ENCODE measurements around the gene GPR37L1. TPM values are rescaled to one million over a fixed set of nuclear protein-coding genes. Genes with fewer than 3 reads are reported as not detected.

Gene GPR37L1, protein sequence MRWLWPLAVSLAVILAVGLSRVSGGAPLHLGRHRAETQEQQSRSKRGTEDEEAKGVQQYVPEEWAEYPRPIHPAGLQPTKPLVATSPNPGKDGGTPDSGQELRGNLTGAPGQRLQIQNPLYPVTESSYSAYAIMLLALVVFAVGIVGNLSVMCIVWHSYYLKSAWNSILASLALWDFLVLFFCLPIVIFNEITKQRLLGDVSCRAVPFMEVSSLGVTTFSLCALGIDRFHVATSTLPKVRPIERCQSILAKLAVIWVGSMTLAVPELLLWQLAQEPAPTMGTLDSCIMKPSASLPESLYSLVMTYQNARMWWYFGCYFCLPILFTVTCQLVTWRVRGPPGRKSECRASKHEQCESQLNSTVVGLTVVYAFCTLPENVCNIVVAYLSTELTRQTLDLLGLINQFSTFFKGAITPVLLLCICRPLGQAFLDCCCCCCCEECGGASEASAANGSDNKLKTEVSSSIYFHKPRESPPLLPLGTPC
- under 1 TPM in 3 of 6 donors, not detected in 3; under 0.01 to 0.07 (median 0.03) TPM for total RNA-seq

DNA sequence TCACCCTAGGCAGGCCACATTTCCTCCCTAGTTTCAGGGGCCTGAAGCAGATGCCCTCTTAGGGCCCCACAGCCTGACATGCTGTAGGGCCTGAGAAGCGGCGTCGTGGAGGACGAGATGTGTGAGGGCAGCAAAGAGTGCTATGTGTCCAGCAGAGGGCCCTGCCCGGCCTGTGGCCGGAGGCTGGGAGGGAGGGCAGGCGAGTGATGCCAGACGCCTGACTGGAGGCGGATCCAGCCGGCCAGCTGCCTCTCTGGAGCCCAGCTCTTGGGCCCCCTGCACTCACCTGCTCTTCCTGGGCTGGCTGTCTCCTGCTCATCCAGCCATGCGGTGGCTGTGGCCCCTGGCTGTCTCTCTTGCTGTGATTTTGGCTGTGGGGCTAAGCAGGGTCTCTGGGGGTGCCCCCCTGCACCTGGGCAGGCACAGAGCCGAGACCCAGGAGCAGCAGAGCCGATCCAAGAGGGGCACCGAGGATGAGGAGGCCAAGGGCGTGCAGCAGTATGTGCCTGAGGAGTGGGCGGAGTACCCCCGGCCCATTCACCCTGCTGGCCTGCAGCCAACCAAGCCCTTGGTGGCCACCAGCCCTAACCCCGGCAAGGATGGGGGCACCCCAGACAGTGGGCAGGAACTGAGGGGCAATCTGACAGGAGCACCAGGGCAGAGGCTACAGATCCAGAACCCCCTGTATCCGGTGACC lies at the start of gene GPR37L1:
Gene GPR37L1 (plus strand): TSS at position 279 of the 697 bp plus-strand sequence. CDS start 47 bp downstream, at position 326.
- ATAC-seq (ENCODE audit: low FRiP score in 2 of 2) (peak; percentile 73 to 83), DNase-seq (peak; percentile 75 to 88)
- Histone ChIP-seq H3K9me3 (no peaks in the 10 kb centered on the region), H3K27ac (no peak within 1 kb of the TSS), H3K27me3 (no peaks in the 10 kb centered on the region), H3K4me3 (no peak within 1 kb of the TSS), H3K4me1 (peaks cover 0 to 4% (median 1%) of the 10 kb centered on the region in 4 donors), H3K36me3 (no peaks in the 10 kb centered on the region)
- TF ChIP-seq, protein P1, sequence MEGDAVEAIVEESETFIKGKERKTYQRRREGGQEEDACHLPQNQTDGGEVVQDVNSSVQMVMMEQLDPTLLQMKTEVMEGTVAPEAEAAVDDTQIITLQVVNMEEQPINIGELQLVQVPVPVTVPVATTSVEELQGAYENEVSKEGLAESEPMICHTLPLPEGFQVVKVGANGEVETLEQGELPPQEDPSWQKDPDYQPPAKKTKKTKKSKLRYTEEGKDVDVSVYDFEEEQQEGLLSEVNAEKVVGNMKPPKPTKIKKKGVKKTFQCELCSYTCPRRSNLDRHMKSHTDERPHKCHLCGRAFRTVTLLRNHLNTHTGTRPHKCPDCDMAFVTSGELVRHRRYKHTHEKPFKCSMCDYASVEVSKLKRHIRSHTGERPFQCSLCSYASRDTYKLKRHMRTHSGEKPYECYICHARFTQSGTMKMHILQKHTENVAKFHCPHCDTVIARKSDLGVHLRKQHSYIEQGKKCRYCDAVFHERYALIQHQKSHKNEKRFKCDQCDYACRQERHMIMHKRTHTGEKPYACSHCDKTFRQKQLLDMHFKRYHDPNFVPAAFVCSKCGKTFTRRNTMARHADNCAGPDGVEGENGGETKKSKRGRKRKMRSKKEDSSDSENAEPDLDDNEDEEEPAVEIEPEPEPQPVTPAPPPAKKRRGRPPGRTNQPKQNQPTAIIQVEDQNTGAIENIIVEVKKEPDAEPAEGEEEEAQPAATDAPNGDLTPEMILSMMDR (IDR thresholded peaks at IDR 0.05): peak; percentile 32 to 74 (median 41)
- TF ChIP-seq POLR2A (IDR thresholded peaks at IDR 0.05): no peak
- no peak for TF ChIP-seq POLR2AphosphoS5 (IDR thresholded peaks at IDR 0.05)
- no peak for TF ChIP-seq EP300 (IDR thresholded peaks at IDR 0.05)
- WGBS, 2 donors: 57 to 62% methylated on average over 14 to 19 of the region's 19 CpGs

DNA sequence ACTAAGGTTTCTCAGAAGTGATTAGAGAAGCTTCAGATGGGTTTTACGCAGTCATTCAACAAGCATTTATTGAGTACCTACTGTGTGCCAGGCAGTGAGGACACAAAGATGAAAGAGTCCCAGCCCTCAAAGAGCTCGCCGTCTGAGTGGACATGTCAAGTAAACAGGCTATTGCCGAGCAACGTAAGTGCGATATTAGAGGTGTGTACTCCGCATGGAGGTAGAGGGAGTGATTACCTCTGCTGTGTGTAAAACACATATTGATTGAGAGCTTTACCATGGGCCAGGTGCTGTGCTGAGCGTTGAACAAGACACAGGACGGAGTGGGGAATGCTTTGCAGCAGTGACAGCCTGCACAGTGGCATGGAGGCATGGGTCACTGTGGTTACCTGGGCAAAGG lies 49.5 kb upstream of the GPR37L1 start:
- H3K4me3 ChIP-seq: no peak overlapping the region
- DNase-seq: no peak
- WGBS, 2 donors: 89 to 90% methylated on average over 9 of the region's 9 CpGs
- H3K27ac ChIP-seq: no peak overlapping the region
- no peaks in the 10 kb centered on the region for H3K9me3 ChIP-seq
- no peak for TF ChIP-seq EP300 (IDR thresholded peaks at IDR 0.05)
- TF ChIP-seq, protein P1 (IDR thresholded peaks at IDR 0.05): no peak
- TF ChIP-seq POLR2A (IDR thresholded peaks at IDR 0.05): no peak
- no peak for TF ChIP-seq POLR2AphosphoS5 (IDR thresholded peaks at IDR 0.05)
- no peaks in the 10 kb centered on the region for H3K27me3 ChIP-seq
- no peaks in the 10 kb centered on the region for H3K36me3 ChIP-seq
- ATAC-seq (ENCODE audit: low FRiP score in 2 of 2): no peak
- no peaks in the 10 kb centered on the region for H3K4me1 ChIP-seq

DNA sequence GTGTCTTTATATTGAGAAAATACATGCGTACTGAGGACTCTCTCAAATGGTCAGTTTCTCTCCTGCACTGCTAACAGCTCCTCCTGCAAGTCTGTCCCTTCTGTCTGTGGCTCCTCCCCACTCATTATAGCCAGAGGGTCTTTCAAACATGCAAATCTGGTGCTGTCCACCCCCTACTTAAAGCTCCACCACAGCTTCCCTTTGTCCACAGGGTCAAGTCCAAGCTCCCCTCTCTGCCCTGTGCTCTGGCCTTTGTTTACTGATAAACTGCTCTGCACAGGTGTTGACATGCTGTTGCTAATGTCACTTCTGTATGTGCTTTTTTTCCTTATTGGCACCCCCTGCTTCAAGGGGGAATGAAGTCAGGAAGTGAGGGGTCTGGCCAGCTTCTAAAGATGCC lies 47.7 kb upstream of the GPR37L1 start:
- no peaks in the 10 kb centered on the region for H3K36me3 ChIP-seq
- no peaks in the 10 kb centered on the region for H3K9me3 ChIP-seq
- ATAC-seq (ENCODE audit: low FRiP score in 2 of 2) (no peak), DNase-seq (no peak)
- WGBS, 2 donors: 64 to 100% methylated on average over 1 of the region's 1 CpG
- H3K4me3 ChIP-seq: no peak overlapping the region
- H3K27me3 ChIP-seq: no peaks in the 10 kb centered on the region
- H3K27ac ChIP-seq: no peak overlapping the region
- TF ChIP-seq POLR2AphosphoS5 (IDR thresholded peaks at IDR 0.05) (no peak), EP300 (IDR thresholded peaks at IDR 0.05) (no peak), POLR2A (IDR thresholded peaks at IDR 0.05) (no peak)
- TF ChIP-seq, protein P1 (IDR thresholded peaks at IDR 0.05): no peak
- H3K4me1 ChIP-seq: no peaks in the 10 kb centered on the region

DNA sequence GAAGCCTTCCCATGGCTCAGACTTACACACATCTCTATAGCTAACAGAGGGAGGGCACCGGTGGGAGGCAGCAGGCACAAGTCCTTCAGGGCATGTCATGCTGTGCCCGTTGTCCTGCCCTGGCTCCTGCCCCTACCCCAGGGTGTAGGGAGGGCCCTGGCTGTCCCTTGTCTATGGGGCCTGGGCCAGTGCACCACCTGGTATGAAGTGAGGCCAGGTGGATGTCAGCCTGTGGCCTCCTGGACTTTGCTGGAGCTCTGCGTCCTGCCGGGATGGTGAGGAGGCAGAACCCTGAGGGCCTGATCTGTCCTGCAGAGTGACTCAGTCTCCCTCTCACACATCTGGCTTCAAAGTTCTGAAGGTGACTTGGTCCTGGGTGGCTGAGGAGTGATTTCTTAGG lies 47.3 kb upstream of the GPR37L1 start:
- WGBS, 2 donors: 90% methylated on average over 4 of the region's 4 CpGs; no CpG with 5 or more reads in 1 of the 2 donors
- no peaks in the 10 kb centered on the region for H3K36me3 ChIP-seq
- no peak overlapping the region for H3K27ac ChIP-seq
- DNase-seq (no peak), ATAC-seq (ENCODE audit: low FRiP score in 2 of 2) (peak in 1 of 2 donors; percentile 12)
- H3K4me1 ChIP-seq: no peaks in the 10 kb centered on the region
- H3K4me3 ChIP-seq: no peak overlapping the region
- no peaks in the 10 kb centered on the region for H3K27me3 ChIP-seq
- no peaks in the 10 kb centered on the region for H3K9me3 ChIP-seq
- TF ChIP-seq EP300 (IDR thresholded peaks at IDR 0.05) (no peak), POLR2A (IDR thresholded peaks at IDR 0.05) (no peak), POLR2AphosphoS5 (IDR thresholded peaks at IDR 0.05) (no peak)
- TF ChIP-seq, protein P1 (IDR thresholded peaks at IDR 0.05): no peak
